Neural progenitor cell (in vitro differentiated cells): Measurements from ENCODE around the gene DPM1.

Source experiments
- CTCF ChIP-seq: fragments of 200-600 bp; sonication (generic); IDR thresholded peaks from 2 replicates; pipeline ENCODE4 v1.5.1; 2017; ENCODE audit warnings: antibody characterized with exemption, mild to moderate bottlenecking
- EZH2 ChIP-seq: fragments of 200-600 bp; sonication (generic); IDR thresholded peaks from 2 replicates; pipeline ENCODE4 v1.6.1; 2017; ENCODE audit warnings: antibody characterized with exemption, mild to moderate bottlenecking, moderate library complexity

- TF ChIP-seq CTCF (peak; percentile 89), EZH2 (no peak)
Measured at GRCh38 chr20:50992733-50993457, 34.6 kb upstream of the DPM1 start.
